ENCODE results near the gene TACSTD2. TPM values are rescaled to one million over a fixed set of nuclear protein-coding genes. Genes with fewer than 3 reads are reported as not detected.
"Not testable (repeated sequence)": the region's sequence is repeated elsewhere in the genome, so short reads cannot be mapped to it uniquely, and the experiment has no call there.

Gene TACSTD2
- total and polyA plus RNA-seq, 12 donors = 0.22 to 2.5 (median 0.92) TPM; not detected in 1

GRCh38 chr1:58568271-58568860 is 8.7 kb downstream of the TACSTD2 start:
- Histone ChIP-seq H3K9me3 (replicated peaks in 1 of 3) (no peaks in the 10 kb centered on the region), H3K27me3 (no peaks in the 10 kb centered on the region), H3K27ac (no peak overlapping the region), H3K4me1 (replicated peaks in 1 of 2) (no peaks in the 10 kb centered on the region), H3K36me3 (replicated peaks in 1 of 2) (no peaks in the 10 kb centered on the region), H3K4me3 (no peak overlapping the region)
- TF ChIP-seq CTCF (IDR thresholded peaks at IDR 0.05) (no peak), POLR2A (IDR thresholded peaks at IDR 0.05) (no peak)
- intact Hi-C loops (cut with DNase I) = no loop called here
- no peak for DNase-seq
- WGBS, 4 donors = 68 to 76% (median 71%) methylated on average over 4 of the region's 4 CpGs

- Histone ChIP-seq H3K27me3 (no peaks in the 10 kb centered on the region), H3K4me3 (no peak overlapping the region), H3K36me3 (replicated peaks in 1 of 2) (no peaks in the 10 kb centered on the region), H3K9me3 (replicated peaks in 1 of 3) (no peaks in the 10 kb centered on the region), H3K4me1 (replicated peaks in 1 of 2) (no peaks in the 10 kb centered on the region), H3K27ac (no peak overlapping the region)
- TF ChIP-seq POLR2A (IDR thresholded peaks at IDR 0.05) = no peak
- intact Hi-C loops (cut with DNase I) = no loop called here
- WGBS, 4 donors = 80 to 95% (median 92%) methylated on average over 3 of the region's 3 CpGs
- no peak for DNase-seq
These were observed 10.7 kb downstream of the TACSTD2 start for GRCh38 chr1:58566339-58566738.

- H3K27ac ChIP-seq; DNase-seq; H3K9me3 ChIP-seq (replicated peaks in 1 of 3); H3K4me3 ChIP-seq; intact Hi-C loops (cut with DNase I); H3K36me3 ChIP-seq (replicated peaks in 1 of 2); H3K27me3 ChIP-seq; H3K4me1 ChIP-seq (replicated peaks in 1 of 2): not testable (repeated sequence)
- WGBS, 4 donors = 73 to 93% (median 91%) methylated on average over 1 of the region's 1 CpG
These were observed 13.3 kb downstream of the TACSTD2 start for GRCh38 chr1:58563715-58564114.

- no peaks in the 10 kb centered on the region for H3K27me3 ChIP-seq
- WGBS, 4 donors = 56 to 75% (median 64%) methylated on average over 6 of the region's 6 CpGs
- no peak overlapping the region for H3K4me3 ChIP-seq
- no peak for DNase-seq
- TF ChIP-seq POLR2A (IDR thresholded peaks at IDR 0.05) (no peak), CTCF (IDR thresholded peaks at IDR 0.05) (no peak)
- no peaks in the 10 kb centered on the region for H3K4me1 ChIP-seq (replicated peaks in 1 of 2)
- H3K9me3 ChIP-seq (replicated peaks in 1 of 3) = no peaks in the 10 kb centered on the region
- no peaks in the 10 kb centered on the region for H3K36me3 ChIP-seq (replicated peaks in 1 of 2)
- no peak overlapping the region for H3K27ac ChIP-seq
- intact Hi-C loops (cut with DNase I) = no loop called here
These were observed 15.4 kb downstream of the TACSTD2 start for GRCh38 chr1:58561633-58562032.

GRCh38 chr1:58555393-58555792 is 21.7 kb downstream of the TACSTD2 start:
- no peaks in the 10 kb centered on the region for H3K36me3 ChIP-seq (replicated peaks in 1 of 2)
- no peaks in the 10 kb centered on the region for H3K9me3 ChIP-seq (replicated peaks in 1 of 3)
- TF ChIP-seq POLR2A (IDR thresholded peaks at IDR 0.05) (no peak), CTCF (IDR thresholded peaks at IDR 0.05) (no peak)
- H3K4me1 ChIP-seq (replicated peaks in 1 of 2) = no peaks in the 10 kb centered on the region
- peaks cover 6% of the 10 kb centered on the region for H3K27me3 ChIP-seq
- no peak overlapping the region for H3K27ac ChIP-seq
- no peak overlapping the region for H3K4me3 ChIP-seq
- WGBS, 4 donors = 98 to 100% (median 99%) methylated on average over 1 of the region's 1 CpG
- intact Hi-C loops (cut with DNase I) = no loop called here
- no peak for DNase-seq
